ENCODE data around the gene PPARGC1A.

- TF ChIP-seq CTCF (IDR thresholded peaks at IDR 0.05) (no peak), CBX8 (IDR thresholded peaks at IDR 0.05) (no peak), RFX5 (IDR thresholded peaks at IDR 0.05) (no peak), NFE2L2 (conservative IDR thresholded peaks at IDR 0.05; ENCODE audit: low read length) (no peak), REST (IDR thresholded peaks at IDR 0.05) (no peak), PBX3 (IDR thresholded peaks at IDR 0.05) (no peak), EP300 (IDR thresholded peaks at IDR 0.05) (no peak), CHD2 (IDR thresholded peaks at IDR 0.05; ENCODE audit: low read length, partially characterized antibody) (no peak), MYC (IDR thresholded peaks at IDR 0.05; ENCODE audit: borderline replicate concordance, low read length) (no peak)
Observed at GRCh38 chr4:23770011-23770410, 119.8 kb downstream of the PPARGC1A start.
